Nephron (organoid): ENCODE results near the gene LYPD3.

ENCODE experiments used
- H3K27ac Mint-ChIP-seq, 3 experiments: 2 replicates each; pipeline ENCODE4 v1.8.0; 2020; ENCODE audit warnings: mixed read lengths in 3 of 3, mild to moderate bottlenecking in 2 of 3, moderate library complexity in 1 of 3
- H3K27me3 Mint-ChIP-seq: 2 replicates; pipeline ENCODE4 v1.8.0; 2021; ENCODE audit warnings: low read depth, mild to moderate bottlenecking, moderate library complexity, mixed read lengths
- H3K36me3 Mint-ChIP-seq: 2 replicates; pipeline ENCODE4 v1.8.0; 2020; ENCODE audit warnings: low read depth, mixed read lengths
- H3K4me1 Mint-ChIP-seq: 2 replicates; pipeline ENCODE4 v1.8.0; 2020; ENCODE audit warnings: mixed read lengths
- H3K4me3 Mint-ChIP-seq, 3 experiments: 2 replicates each; pipeline ENCODE4 v1.8.0; 2020; ENCODE audit warnings: mild to moderate bottlenecking in 3 of 3, mixed read lengths in 3 of 3, moderate library complexity in 2 of 3
- H3K9me3 Mint-ChIP-seq: 2 replicates; pipeline ENCODE4 v1.8.0; 2020; ENCODE audit warnings: mixed read lengths
- CTCF ChIP-seq, 3 experiments: fragments of 200-600 bp; sonication (generic); IDR thresholded peaks; one replicate each; pipeline ENCODE4 v1.5.0; 2021; ENCODE audit warnings: antibody characterized with exemption in 3 of 3; ENCODE audit not compliant: unreplicated experiment in 3 of 3

LYPD3 gene

GRCh38 chr19:43490759-43491158 is 25.4 kb upstream of the LYPD3 start:
- peaks cover 5% of the 10 kb centered on the region for H3K4me1 Mint-ChIP-seq
- no peaks in the 10 kb centered on the region for H3K27me3 Mint-ChIP-seq
- no peak overlapping the region for H3K27ac Mint-ChIP-seq
- H3K9me3 Mint-ChIP-seq, result no peaks in the 10 kb centered on the region
- no peak for TF ChIP-seq CTCF (IDR thresholded peaks at IDR 0.05; ENCODE audit: unreplicated experiment in 3 of 3)
- no peak overlapping the region for H3K4me3 Mint-ChIP-seq
- H3K36me3 Mint-ChIP-seq, result peaks cover 3% of the 10 kb centered on the region

GRCh38 chr19:43489979-43490599 is 24.7 kb upstream of the LYPD3 start:
- Mint-ChIP-seq H3K27me3 (no peaks in the 10 kb centered on the region), H3K9me3 (no peaks in the 10 kb centered on the region), H3K27ac (peak overlapping the region in 2 of 3 experiments; percentile 50 to 85), H3K4me1 (peaks cover 5% of the 10 kb centered on the region), H3K4me3 (no peak overlapping the region), H3K36me3 (no peaks in the 10 kb centered on the region)
- no peak for TF ChIP-seq CTCF (IDR thresholded peaks at IDR 0.05; ENCODE audit: unreplicated experiment in 3 of 3)

GRCh38 chr19:43489310-43489709 is 23.9 kb upstream of the LYPD3 start:
- H3K9me3 Mint-ChIP-seq, result no peaks in the 10 kb centered on the region
- H3K36me3 Mint-ChIP-seq, result no peaks in the 10 kb centered on the region
- H3K27ac Mint-ChIP-seq, result peak overlapping the region; percentile 49 to 85 (median 85)
- no peak overlapping the region for H3K4me3 Mint-ChIP-seq
- TF ChIP-seq CTCF (IDR thresholded peaks at IDR 0.05; ENCODE audit: unreplicated experiment in 3 of 3), result no peak
- peaks cover 5% of the 10 kb centered on the region for H3K4me1 Mint-ChIP-seq
- no peaks in the 10 kb centered on the region for H3K27me3 Mint-ChIP-seq

- TF ChIP-seq CTCF (IDR thresholded peaks at IDR 0.05; ENCODE audit: unreplicated experiment in 3 of 3), result no peak
- H3K36me3 Mint-ChIP-seq, result no peaks in the 10 kb centered on the region
- H3K4me1 Mint-ChIP-seq, result peaks cover 5% of the 10 kb centered on the region
- H3K4me3 Mint-ChIP-seq, result no peak overlapping the region
- no peak overlapping the region for H3K27ac Mint-ChIP-seq
- H3K9me3 Mint-ChIP-seq, result no peaks in the 10 kb centered on the region
- no peaks in the 10 kb centered on the region for H3K27me3 Mint-ChIP-seq
Measured at GRCh38 chr19:43488179-43488578, 22.8 kb upstream of the LYPD3 start.

- H3K9me3 Mint-ChIP-seq, result no peaks in the 10 kb centered on the region
Measured at GRCh38 chr19:43486412-43486811, 21.0 kb upstream of the LYPD3 start.

More at GRCh38 chr19:43486412-43486811, 21.0 kb upstream of the LYPD3 start:
- no peaks in the 10 kb centered on the region for H3K36me3 Mint-ChIP-seq
- no peaks in the 10 kb centered on the region for H3K27me3 Mint-ChIP-seq
- peaks cover 5% of the 10 kb centered on the region for H3K4me1 Mint-ChIP-seq
- TF ChIP-seq CTCF (IDR thresholded peaks at IDR 0.05; ENCODE audit: unreplicated experiment in 3 of 3), result no peak
- no peak overlapping the region for H3K4me3 Mint-ChIP-seq
- H3K27ac Mint-ChIP-seq, result no peak overlapping the region
